NCI-H1417 (cell line): ENCODE data around the gene UGT3A2.
"Not testable (repeated sequence)": the region's sequence is repeated elsewhere in the genome, so short reads cannot be mapped to it uniquely, and the experiment has no call there.

Experiments
- DNase-seq, 3 experiments: peaks; one replicate each; lab custom pipeline; 2025; lab: John Stamatoyannopoulos, UW

UGT3A2 gene

GRCh38 chr5:36054647-36055046 lies 12.0 kb downstream of the UGT3A2 start:
- DNase-seq, result no peak

GRCh38 chr5:36052538-36052937 lies 14.1 kb downstream of the UGT3A2 start:
- no peak for DNase-seq

GRCh38 chr5:36049949-36050348 lies 16.7 kb downstream of the UGT3A2 start:
- DNase-seq, result no peak

DNA sequence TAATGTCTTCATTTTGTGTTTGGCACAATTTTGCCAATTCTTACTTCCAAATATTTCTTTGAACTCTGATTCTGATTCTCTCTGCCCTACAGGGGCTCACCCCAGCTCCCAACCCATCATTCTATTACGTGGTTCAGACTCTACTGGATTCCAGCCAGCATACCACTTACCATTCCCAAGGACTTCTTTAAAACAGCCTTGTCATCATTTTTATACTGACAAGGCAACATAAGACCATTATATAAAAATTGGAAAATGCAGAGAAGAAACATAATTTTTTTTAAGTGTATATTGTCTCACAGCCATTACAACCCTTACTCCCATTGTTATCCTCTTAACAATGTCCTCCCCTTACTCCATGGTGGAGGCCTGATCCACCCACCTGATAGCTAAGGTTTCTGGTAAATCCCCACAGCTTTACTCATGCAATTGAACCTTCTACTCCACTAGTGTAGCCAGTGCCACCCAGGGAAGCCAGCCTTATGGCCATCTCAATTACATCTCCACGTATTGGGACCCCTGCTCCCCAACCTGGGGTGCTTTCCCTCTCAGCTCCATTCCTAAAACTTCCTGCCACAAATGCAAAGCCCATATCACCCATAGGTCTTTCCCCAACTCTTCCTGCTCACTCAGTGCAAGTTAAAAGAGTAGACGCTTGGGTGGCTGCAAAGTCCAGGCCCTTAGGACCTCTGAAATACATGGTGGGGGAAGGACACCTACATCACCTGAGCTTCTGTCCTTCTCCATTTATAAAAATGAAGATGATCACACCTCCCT lies 19.1 kb downstream of the UGT3A2 start:
- DNase-seq, result peak in 1 of 3 experiments; percentile 4

- DNase-seq, result no peak
These were observed 20.8 kb downstream of the UGT3A2 start for GRCh38 chr5:36045895-36046294.

GRCh38 chr5:36041537-36041845 lies 25.2 kb downstream of the UGT3A2 start:
- no peak for DNase-seq

- DNase-seq, result peak; percentile 82 to 96 (median 87)
These were observed 25.8 kb downstream of the UGT3A2 start for GRCh38 chr5:36040651-36041536.

DNA sequence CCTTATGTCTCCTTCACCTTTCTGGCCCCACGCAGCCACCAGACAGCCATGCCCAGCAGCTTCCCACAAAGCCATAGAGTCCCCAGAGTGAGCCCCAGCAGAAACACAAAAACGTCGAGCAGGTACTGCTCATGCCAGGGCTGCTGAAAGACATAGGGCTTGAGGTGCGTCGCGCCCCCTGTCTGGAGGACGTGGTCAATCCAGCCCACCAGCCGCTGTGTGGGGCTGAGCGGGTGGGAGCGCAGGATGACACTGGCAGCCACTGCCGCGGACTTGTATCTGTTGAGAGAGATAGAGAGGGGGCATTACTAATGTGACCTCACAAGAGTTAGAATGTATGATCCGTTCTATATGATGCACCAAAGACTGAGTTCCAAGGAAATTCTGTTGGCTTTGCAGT lies 31.0 kb downstream of the UGT3A2 start:
- no peak for DNase-seq

GRCh38 chr5:36034536-36035134 lies 32.0 kb downstream of the UGT3A2 start:
- not testable (repeated sequence) for DNase-seq

GRCh38 chr5:36033486-36033885 lies 33.2 kb downstream of the UGT3A2 start:
- peak in 1 of 3 experiments; percentile 17 for DNase-seq

DNA sequence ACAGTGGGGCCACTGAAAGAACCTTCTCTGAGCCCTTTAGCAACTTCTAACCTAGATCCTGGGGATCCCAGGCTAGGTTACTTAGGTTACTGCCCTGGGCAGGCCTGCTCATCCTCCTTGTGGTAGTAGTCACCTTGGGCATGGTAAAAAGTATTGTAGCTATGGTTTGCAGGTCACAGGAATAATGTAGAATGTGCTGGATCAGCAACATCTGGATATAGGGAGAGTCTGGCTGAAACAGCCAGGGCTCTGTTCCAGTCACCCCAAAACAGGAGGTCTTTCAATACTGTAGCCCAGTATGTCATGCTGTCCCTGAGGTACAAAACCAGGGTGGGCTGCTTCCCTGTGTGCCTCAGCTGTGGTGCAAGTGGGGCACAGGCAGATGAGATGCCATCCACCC lies 33.6 kb downstream of the UGT3A2 start:
- DNase-seq, result no peak

- DNase-seq, result no peak
These were observed 35.5 kb downstream of the UGT3A2 start for GRCh38 chr5:36031223-36031622.

- DNase-seq, result peak in 1 of 3 experiments; percentile 6
These were observed 36.8 kb downstream of the UGT3A2 start for GRCh38 chr5:36029914-36030313.

GRCh38 chr5:36028816-36029465 lies 37.7 kb downstream of the UGT3A2 start:
- DNase-seq, result no peak

DNA sequence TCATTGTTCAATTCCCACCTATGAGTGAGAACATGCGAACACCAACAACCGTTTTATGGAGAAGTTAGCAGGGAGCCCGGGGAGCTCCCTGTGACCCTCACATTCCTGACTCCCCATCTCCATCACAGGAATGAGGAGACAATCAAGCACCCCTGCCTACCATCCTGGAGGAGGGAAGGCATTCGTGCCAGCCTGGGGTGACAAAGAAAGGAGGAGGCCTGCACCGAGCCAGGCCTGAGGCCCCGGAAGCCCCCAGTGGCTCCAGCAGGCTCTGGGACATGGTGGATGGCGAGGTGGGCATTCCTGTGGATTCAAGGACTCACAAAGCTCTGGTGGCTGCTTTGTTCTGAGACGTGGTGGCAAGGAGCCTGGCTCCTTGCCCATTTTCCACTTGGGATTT lies 39.0 kb downstream of the UGT3A2 start:
- no peak for DNase-seq

DNA sequence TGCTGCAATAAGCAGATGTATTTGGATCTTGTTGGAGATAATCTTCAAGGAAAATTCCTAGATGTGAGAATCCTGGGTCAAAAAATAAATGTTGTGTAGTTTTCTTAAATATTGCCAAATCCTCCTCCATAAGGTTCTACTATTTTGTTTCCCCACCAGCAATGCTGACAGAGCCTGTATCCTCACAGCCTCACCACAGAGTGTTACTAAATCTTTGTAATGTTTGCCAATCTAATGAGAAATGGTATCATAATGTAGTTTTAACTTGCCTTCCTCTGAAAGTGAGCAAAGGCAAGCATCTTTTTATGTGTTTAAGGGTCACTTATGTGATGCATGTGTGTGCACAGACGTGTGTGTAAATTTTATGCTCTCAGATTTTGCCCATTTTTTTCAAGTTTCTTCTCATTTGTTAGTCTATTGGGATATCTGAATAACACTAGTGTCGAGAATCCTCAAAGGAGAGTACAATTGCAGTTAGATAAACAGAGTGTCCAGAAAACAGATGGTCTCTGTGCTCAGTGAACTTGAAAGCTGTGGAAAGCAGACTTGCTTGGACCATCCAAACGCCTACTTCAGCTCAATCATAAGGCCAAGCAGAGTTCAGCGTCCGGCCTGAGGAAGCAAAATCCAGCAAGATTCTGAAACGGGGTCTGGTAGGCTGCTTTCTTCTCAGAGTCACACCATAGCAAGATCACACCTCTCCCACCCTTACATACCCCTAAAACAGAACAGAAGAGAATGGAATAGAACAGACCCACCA lies 39.8 kb downstream of the UGT3A2 start:
- no peak for DNase-seq

GRCh38 chr5:36022246-36022645 lies 44.4 kb downstream of the UGT3A2 start:
- DNase-seq, result not testable (repeated sequence)

DNA sequence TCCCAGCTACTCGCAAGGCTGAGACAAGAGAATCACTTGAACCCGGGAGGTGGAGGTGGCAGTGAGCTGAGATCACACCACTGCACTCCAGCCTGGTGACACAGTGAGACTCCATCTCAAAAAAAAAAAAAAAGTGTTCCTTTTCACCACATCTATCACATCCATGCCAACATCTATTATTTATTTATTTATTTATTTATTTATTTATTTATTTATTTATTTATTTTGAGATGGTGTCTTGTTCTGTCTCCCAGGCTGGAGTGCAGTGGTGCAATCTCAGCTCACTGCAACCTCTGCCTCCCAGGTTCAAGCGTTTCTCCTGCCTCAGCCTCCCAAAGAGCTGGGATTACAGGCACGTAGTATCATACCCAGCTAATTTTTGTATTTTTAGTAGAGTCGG lies 47.1 kb downstream of the UGT3A2 start:
- not testable (repeated sequence) for DNase-seq

DNA sequence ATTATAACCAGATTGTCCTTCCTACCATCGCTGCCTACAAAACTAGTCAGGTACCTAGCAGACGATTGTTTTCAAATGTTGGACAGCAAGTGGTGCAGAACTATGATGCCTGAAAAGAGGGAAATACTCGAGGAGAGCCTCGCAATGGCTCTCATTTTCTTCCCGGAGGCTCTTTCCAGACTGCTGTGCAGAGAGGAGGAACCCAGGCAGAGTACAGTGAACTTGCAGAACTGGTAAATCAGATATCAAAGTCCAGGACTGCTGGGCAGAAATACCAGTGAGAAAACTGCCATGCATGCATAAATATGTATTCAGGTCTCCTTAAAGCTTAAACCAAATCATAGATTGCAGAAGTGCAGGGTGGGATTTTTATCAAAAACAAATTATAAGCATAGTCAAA lies 49.1 kb downstream of the UGT3A2 start:
- DNase-seq, result no peak

- no peak for DNase-seq
These were observed 49.7 kb downstream of the UGT3A2 start for GRCh38 chr5:36017004-36017403.

GRCh38 chr5:36013182-36013581 lies 53.5 kb downstream of the UGT3A2 start:
- DNase-seq, result no peak

DNA sequence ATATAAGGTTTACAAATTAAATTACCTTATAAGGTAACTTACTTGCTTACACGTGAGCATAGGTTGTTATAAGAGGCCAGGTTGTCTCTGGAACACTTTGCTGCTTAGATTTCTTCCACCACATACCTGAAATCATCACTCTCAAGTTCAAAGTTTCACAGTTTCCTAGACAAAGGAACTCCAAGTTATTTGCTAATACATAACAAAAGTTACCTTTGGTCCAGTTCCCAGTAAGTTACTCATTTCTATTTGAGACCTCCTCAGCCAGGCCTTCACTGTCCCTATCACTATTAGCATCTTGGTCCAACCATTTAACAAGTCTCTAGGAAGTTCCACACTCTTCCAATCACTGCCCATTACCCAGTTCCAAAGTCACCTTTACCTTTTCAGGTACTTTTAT lies 57.0 kb downstream of the UGT3A2 start:
- DNase-seq, result no peak
